BE2C (cell line): ENCODE measurements around the gene ACOX1.

Source experiments
- DNase-seq: peaks from one replicate; pipeline ENCODE4 v3.0.0-alpha.2; 2020
- H3K27me3 ChIP-seq: fragments of 250-450 bp; sonication (Bioruptor Pico); 2 replicates; pipeline ENCODE4 v1.5.1; 2020; ENCODE audit warnings: mild to moderate bottlenecking
- H3K36me3 ChIP-seq: fragments of 250-450 bp; sonication (Bioruptor Pico); 2 replicates; pipeline ENCODE4 v1.5.1; 2020; ENCODE audit warnings: mild to moderate bottlenecking
- H3K4me1 ChIP-seq: fragments of 250-450 bp; sonication (Bioruptor Pico); 2 replicates; pipeline ENCODE4 v1.5.1; 2020
- H3K4me3 ChIP-seq: 2 replicates; pipeline ENCODE4 v1.5.1; 2011; ENCODE audit warnings: low read depth, low read length
- H3K9me3 ChIP-seq: fragments of 250-450 bp; sonication (Bioruptor Pico); 2 replicates; pipeline ENCODE4 v1.5.1; 2020
- TF ChIP-seq, protein P1 (sequence below): IDR thresholded peaks from 2 replicates; pipeline ENCODE4 v1.5.1; 2012; ENCODE audit warnings: mild to moderate bottlenecking, low read depth, low read length

Gene ACOX1

DNA sequence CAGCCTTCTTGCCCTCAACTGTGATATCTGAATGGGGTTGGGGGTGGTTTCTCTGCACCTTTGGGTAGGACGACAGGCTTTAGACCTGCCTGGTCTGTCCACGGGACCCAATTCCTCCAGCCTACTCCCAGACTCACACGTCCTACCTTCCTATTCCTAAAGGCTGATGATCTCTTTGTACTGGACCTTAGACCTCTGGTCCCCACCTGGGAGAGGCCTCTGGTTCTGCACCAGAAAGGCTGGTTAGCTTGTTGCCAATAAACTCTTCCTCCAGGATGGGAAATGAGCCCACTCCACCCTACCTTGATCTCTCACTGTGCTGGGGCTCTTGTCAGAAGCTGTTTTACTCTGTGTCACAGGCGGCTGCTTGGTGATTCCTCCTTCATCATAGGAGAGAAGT, 52.5 kb downstream of the ACOX1 start:
- Histone ChIP-seq H3K4me1 (no peaks in the 10 kb centered on the region), H3K4me3 (no peak overlapping the region), H3K9me3 (no peaks in the 10 kb centered on the region), H3K36me3 (no peaks in the 10 kb centered on the region), H3K27me3 (no peaks in the 10 kb centered on the region)
- DNase-seq = no peak
- TF ChIP-seq, protein P1, sequence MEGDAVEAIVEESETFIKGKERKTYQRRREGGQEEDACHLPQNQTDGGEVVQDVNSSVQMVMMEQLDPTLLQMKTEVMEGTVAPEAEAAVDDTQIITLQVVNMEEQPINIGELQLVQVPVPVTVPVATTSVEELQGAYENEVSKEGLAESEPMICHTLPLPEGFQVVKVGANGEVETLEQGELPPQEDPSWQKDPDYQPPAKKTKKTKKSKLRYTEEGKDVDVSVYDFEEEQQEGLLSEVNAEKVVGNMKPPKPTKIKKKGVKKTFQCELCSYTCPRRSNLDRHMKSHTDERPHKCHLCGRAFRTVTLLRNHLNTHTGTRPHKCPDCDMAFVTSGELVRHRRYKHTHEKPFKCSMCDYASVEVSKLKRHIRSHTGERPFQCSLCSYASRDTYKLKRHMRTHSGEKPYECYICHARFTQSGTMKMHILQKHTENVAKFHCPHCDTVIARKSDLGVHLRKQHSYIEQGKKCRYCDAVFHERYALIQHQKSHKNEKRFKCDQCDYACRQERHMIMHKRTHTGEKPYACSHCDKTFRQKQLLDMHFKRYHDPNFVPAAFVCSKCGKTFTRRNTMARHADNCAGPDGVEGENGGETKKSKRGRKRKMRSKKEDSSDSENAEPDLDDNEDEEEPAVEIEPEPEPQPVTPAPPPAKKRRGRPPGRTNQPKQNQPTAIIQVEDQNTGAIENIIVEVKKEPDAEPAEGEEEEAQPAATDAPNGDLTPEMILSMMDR = no peak

DNA sequence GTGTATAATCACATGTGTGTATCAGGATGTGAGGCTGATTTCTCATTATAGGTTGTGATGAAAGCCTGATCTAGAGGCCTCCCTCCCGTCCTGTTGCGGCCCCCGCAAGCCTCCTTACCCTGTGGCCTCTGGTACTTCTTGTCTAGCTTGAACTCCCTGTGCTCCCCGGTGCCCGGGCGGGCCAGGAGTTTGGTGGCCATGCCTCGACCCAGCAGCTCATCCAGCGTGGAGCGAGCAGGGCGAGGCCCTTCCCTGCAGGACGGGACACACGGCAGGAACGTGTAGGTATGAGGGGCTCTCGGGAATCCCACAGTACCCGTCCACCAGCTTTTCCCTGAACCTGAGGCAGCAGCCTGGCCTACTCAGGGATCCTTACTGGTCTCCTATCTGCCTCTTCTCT, 53.1 kb downstream of the ACOX1 start:
- DNase-seq = no peak
- H3K4me1 ChIP-seq = no peaks in the 10 kb centered on the region
- TF ChIP-seq, protein P1 = no peak

DNA sequence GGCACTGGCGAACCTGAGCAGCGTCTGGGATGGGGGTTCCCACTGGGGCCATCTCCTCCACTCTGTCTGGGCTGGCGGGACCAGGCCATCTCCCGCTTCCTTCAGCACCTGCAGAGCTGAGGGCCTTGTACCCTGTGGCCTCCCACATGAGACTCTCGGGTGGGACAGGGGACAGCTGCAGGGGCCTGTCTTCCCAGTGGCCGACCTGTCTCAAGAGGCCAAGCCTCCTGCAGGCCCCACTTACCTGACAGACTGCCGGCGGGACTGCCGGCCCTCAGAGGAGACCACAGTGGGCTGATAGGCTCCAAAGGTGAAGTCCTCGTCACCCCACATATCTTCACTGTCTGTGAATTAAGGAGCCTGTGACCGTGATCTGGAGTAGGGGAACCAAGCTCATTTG, 53.9 kb downstream of the ACOX1 start:
- no peak overlapping the region for H3K4me3 ChIP-seq
- TF ChIP-seq, protein P1 = no peak
- DNase-seq = no peak
- H3K9me3 ChIP-seq = no peaks in the 10 kb centered on the region
- no peaks in the 10 kb centered on the region for H3K36me3 ChIP-seq
- H3K27me3 ChIP-seq = no peaks in the 10 kb centered on the region
- no peaks in the 10 kb centered on the region for H3K4me1 ChIP-seq

More for the DNA sequence above, 53.1 kb downstream of the ACOX1 start:
- H3K27me3 ChIP-seq = no peaks in the 10 kb centered on the region
- no peaks in the 10 kb centered on the region for H3K36me3 ChIP-seq
- no peak overlapping the region for H3K4me3 ChIP-seq
- no peaks in the 10 kb centered on the region for H3K9me3 ChIP-seq

DNA sequence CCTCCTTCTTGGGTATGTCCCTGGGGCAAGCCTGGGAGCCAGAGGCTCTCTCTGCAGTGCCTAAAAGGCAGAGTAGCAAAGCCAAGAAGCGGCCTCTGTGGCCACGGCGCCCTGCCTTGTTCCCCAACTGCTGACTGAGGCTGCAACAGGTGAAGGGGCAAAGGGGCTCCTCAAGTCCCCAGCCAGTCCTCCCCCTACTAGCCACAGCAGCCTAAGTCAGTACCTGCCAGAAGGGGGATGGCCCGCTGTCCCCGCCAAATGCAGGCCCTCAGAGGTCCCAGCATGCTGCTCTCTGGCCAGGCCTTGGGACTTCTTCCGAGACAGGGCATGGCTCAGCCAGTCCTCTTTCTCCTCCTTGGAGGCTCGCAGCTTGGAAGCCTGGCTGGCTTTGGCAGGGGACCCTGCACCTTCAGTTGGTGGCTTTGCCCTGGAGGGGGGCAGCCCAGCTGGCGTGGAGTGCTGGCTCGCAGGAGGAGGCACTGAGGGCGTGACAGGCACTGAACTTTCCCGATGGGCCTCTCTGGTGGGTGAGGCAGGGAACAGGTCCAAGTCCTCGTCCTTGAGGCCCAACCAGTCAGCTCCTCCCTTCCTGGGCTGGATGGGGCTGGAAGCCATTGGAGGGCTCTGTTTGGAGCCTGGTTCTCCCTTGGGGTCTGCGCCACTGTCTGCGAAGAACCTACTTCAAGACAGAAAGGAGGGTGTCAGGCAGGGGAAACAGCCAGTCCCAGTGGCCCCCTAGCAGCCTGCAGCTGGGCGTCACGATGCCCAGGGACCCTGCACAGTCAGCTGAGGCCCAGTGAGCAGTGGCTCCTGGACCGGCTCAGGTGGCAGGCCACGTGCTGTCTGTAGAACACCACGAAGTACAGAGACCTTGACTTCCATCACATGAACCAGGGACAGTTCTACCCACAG, 55.7 kb downstream of the ACOX1 start:
- DNase-seq = no peak
- H3K4me1 ChIP-seq = no peaks in the 10 kb centered on the region
- no peaks in the 10 kb centered on the region for H3K9me3 ChIP-seq
- no peaks in the 10 kb centered on the region for H3K36me3 ChIP-seq
- H3K27me3 ChIP-seq = no peaks in the 10 kb centered on the region
- H3K4me3 ChIP-seq = no peak overlapping the region
- TF ChIP-seq, protein P1 = no peak

DNA sequence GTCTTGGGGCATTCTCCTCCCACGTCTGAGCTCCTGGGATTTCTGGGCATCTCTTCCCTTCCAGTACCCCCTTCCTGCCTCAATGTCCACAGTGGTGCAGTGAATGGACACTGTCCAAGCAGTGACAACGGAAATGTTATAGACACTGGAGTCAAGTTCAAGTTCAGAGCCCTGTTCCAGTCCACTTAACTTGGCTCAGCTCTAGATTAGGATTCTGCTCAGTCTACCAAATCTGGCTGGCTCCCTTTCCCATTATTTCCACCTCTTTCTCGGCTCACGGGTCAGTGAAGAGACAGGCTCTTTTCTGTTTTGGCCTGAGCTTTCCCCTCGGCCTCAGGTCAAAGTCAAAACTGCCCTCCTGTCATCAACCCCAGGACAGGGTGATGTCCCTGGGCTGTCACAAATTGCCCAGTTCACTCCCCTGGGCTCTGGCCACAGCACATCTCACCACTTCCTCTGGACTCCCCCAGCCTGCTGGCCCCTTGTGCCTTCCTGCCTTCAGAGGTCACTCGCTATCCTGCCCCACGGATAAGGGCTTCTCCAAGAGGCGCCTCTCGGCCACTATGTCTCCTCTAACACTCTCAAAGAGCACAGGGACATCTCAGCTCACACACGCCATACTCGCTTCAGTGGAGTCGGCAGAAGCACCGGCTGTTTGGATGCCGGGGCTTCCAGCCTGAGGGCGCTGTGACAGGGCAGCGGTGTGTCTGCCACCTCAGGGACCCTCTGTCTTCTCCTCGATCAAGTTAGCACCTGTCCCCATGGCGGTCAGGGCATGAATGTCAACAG, 56.6 kb downstream of the ACOX1 start:
- H3K9me3 ChIP-seq = no peaks in the 10 kb centered on the region
- TF ChIP-seq, protein P1 = no peak
- H3K4me1 ChIP-seq = no peaks in the 10 kb centered on the region
- H3K4me3 ChIP-seq = no peak overlapping the region
- no peak for DNase-seq
- H3K36me3 ChIP-seq = no peaks in the 10 kb centered on the region
- H3K27me3 ChIP-seq = no peaks in the 10 kb centered on the region

DNA sequence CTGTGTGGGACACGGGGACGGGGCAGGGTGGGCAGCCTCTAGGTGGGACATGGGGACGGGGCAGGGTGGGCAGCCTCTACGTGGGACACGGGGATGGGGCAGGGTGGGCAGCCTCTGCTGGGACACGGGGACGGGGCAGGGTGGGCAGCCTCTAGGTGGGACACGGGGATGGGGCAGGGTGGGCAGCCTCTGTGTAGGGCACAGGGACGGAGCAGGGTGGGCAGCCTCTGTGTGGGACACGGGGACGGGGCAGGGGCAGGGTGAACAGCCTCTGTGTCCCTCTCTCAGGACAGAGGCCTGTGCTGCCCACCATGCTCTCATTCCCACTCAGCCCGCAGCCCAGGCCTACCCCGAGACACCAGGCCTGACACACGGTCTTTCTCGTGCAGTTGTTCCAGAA, 57.4 kb downstream of the ACOX1 start:
- H3K4me1 ChIP-seq = no peaks in the 10 kb centered on the region
- H3K27me3 ChIP-seq = no peaks in the 10 kb centered on the region
- no peaks in the 10 kb centered on the region for H3K36me3 ChIP-seq
- no peaks in the 10 kb centered on the region for H3K9me3 ChIP-seq
- no peak for DNase-seq
- TF ChIP-seq, protein P1 = no peak
- no peak overlapping the region for H3K4me3 ChIP-seq
